ENCODE measurements around the gene DBNDD2.

DNA sequence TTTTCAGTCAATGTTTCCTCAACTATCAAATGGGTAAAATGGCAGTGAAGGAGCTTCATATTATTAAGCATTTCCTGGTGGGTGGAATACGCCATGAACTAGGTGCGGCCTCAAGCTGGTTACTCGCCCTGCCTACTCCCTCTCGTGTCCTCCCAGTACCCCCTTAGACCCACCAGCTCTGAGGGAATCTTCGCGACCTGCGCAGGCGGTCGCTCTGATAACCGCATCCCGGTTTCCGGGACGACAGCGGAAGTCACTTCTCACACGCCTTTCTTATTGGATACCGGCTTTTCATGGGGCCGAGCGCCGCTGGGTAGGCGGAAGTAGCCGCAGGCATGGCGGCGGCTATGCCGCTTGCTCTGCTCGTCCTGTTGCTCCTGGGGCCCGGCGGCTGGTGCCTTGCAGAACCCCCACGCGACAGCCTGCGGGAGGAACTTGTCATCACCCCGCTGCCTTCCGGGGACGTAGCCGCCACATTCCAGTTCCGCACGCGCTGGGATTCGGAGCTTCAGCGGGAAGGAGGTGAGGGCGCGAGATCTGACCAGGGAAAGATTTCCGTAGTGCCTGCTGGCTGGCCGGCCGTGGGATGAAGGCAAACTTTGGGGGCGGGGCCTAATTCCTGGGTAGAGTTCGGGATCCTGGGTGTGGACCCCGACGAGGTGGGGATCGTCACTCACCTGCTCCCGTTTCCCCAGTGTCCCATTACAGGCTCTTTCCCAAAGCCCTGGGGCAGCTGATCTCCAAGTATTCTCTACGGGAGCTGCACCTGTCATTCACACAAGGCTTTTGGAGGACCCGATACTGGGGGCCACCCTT, 7.9 kb downstream of the DBNDD2 start, which contains the start of gene PIGT:
- TF ChIP-seq CEBPB (IDR thresholded peaks at IDR 0.05) (no peak), TAF1 (IDR thresholded peaks at IDR 0.05; ENCODE audit: low read depth) (peak; percentile 82), USF1 (IDR thresholded peaks at IDR 0.05) (no peak), ZBTB7A (IDR thresholded peaks at IDR 0.05; ENCODE audit: low read depth) (no peak), MAX (IDR thresholded peaks at IDR 0.05) (peak; percentile 74; the same call in 1 of the 2 replicates), YY1 (IDR thresholded peaks at IDR 0.05; ENCODE audit: low read depth) (peak; percentile 96)
